Measurements from ENCODE around the gene SLC9A9. TPM values are rescaled to one million over a fixed set of nuclear protein-coding genes. Genes with fewer than 3 reads are reported as not detected.

Gene SLC9A9
- total RNA-seq, 2 donors from 2014 or later, result 23.6 to 31.0 TPM

DNA sequence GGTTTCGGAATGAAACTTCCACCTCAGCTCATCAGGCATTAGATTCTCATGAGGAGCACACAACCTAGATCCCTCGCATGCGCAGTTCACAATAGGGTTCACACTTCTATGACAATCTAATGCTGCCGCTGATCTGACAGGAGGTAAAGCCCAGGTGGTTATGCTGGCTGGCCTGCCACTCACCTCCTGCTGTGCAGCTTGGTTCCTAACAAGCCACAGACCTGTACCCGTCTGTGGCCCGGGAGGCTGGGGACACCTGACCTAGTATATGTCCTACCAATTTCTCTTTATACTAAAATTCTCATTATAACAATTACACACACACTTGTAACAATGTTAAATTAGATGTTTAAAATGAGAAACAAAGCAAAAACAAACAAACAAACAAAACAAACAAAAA, 172.2 kb downstream of the SLC9A9 start:
- no peak for DNase-seq (ENCODE audit: low spot score)
- 96% methylated on average over 6 of the region's 6 CpGs for WGBS
- intact Hi-C loops (cut with DNase I), result no loop called here

GRCh38 chr3:143674100-143674968, 173.9 kb downstream of the SLC9A9 start:
- 30% methylated on average over 10 of the region's 10 CpGs for WGBS
- Histone ChIP-seq H3K9me3 (no peaks in the 10 kb centered on the region), H3K36me3 (no peaks in the 10 kb centered on the region), H3K27ac (no peak overlapping the region), H3K4me3 (no peak overlapping the region), H3K27me3 (replicated peaks; ENCODE audit: insufficient read depth) (no peaks in the 10 kb centered on the region), H3K4me1 (replicated peaks) (no peaks in the 10 kb centered on the region)
- DNase-seq (ENCODE audit: low spot score), result peak; percentile 55
- no peak for TF ChIP-seq POLR2A (IDR thresholded peaks at IDR 0.05)
- peak; percentile 9 for TF ChIP-seq POLR2AphosphoS5 (IDR thresholded peaks at IDR 0.05)
- TF ChIP-seq, protein P1, sequence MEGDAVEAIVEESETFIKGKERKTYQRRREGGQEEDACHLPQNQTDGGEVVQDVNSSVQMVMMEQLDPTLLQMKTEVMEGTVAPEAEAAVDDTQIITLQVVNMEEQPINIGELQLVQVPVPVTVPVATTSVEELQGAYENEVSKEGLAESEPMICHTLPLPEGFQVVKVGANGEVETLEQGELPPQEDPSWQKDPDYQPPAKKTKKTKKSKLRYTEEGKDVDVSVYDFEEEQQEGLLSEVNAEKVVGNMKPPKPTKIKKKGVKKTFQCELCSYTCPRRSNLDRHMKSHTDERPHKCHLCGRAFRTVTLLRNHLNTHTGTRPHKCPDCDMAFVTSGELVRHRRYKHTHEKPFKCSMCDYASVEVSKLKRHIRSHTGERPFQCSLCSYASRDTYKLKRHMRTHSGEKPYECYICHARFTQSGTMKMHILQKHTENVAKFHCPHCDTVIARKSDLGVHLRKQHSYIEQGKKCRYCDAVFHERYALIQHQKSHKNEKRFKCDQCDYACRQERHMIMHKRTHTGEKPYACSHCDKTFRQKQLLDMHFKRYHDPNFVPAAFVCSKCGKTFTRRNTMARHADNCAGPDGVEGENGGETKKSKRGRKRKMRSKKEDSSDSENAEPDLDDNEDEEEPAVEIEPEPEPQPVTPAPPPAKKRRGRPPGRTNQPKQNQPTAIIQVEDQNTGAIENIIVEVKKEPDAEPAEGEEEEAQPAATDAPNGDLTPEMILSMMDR (IDR thresholded peaks at IDR 0.05), result peak; percentile 48 to 82 (median 66)
- intact Hi-C loops (cut with DNase I), result loop anchor here (2.0 kb wide), 1 partner anchor 554 kb away; no protein-coding TSS in a partner anchor

More for the DNA sequence above, 172.2 kb downstream of the SLC9A9 start:
- Histone ChIP-seq H3K27me3 (replicated peaks; ENCODE audit: insufficient read depth) (no peaks in the 10 kb centered on the region), H3K27ac (no peak overlapping the region), H3K36me3 (no peaks in the 10 kb centered on the region), H3K4me1 (replicated peaks) (no peaks in the 10 kb centered on the region), H3K4me3 (no peak overlapping the region), H3K9me3 (no peaks in the 10 kb centered on the region)
- TF ChIP-seq, protein P1 (IDR thresholded peaks at IDR 0.05), result no peak
- TF ChIP-seq POLR2AphosphoS5 (IDR thresholded peaks at IDR 0.05) (no peak), POLR2A (IDR thresholded peaks at IDR 0.05) (no peak)

DNA sequence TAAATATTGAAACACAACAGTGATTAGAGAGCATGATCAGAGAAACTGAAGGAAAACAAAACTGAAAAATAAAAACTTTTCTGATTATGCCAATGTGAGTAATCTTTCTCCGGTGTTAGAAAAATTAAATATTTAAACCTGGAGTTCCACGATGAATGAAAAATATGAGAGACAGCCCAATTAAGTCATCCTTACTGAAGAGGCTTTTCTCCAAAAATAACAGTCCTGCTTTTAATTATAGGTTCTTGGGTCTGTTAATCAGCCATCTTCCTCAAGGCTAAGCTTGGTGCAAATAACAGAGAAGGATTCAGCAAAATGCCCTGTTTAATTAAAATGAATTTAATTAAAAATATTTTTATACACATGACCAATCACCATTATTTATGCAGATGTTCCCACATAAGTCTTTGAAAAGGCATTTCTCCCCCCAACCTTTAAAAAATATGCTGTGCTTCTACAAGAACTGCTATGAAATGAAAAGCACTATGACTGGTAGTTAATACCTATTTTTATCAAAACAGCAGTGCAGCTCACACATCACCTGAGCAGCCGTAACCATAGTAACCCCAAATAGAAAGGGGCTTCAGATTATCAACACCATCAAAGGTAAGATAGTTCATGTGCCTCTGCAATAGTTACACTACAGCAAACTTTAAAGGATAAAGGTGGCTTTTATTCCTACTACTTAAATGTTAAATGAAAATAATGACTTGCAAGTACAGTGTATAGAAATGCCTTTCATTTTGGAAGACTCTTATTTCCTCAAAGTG, 175.7 kb downstream of the SLC9A9 start:
- no peak for DNase-seq (ENCODE audit: low spot score)
- H3K4me3 ChIP-seq, result no peak overlapping the region
- no peaks in the 10 kb centered on the region for H3K4me1 ChIP-seq (replicated peaks)
- intact Hi-C loops (cut with DNase I), result no loop called here
- H3K27ac ChIP-seq, result no peak overlapping the region
- TF ChIP-seq POLR2AphosphoS5 (IDR thresholded peaks at IDR 0.05) (no peak), POLR2A (IDR thresholded peaks at IDR 0.05) (no peak)
- TF ChIP-seq, protein P1 (IDR thresholded peaks at IDR 0.05), result no peak
- H3K9me3 ChIP-seq, result no peaks in the 10 kb centered on the region
- WGBS, result 82% methylated on average over 3 of the region's 3 CpGs
- no peaks in the 10 kb centered on the region for H3K36me3 ChIP-seq
- no peaks in the 10 kb centered on the region for H3K27me3 ChIP-seq (replicated peaks; ENCODE audit: insufficient read depth)

DNA sequence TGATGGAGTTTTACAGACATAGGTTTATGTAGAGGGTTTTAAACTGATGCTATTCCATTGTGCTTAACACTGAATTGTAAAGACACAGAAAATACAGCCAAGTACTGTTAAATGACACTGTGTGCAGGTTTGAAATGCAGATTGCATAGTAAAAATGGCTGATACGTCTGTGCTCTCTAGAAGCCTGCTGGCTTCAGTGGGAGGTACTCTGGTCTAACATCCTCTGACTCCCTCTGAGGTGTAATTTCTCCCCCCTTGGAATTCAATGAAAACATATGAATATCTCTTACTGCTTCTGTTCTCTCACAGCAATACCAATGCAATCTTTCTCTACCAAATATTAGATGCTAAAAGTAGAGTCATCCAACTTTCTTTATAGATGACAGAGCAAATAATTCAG, 176.6 kb downstream of the SLC9A9 start:
- Histone ChIP-seq H3K9me3 (no peaks in the 10 kb centered on the region), H3K36me3 (no peaks in the 10 kb centered on the region), H3K4me3 (no peak overlapping the region), H3K27me3 (replicated peaks; ENCODE audit: insufficient read depth) (no peaks in the 10 kb centered on the region), H3K4me1 (replicated peaks) (no peaks in the 10 kb centered on the region), H3K27ac (no peak overlapping the region)
- 29% methylated on average over 1 of the region's 1 CpG for WGBS
- DNase-seq (ENCODE audit: low spot score), result no peak
- TF ChIP-seq POLR2AphosphoS5 (IDR thresholded peaks at IDR 0.05) (no peak), POLR2A (IDR thresholded peaks at IDR 0.05) (no peak)
- TF ChIP-seq, protein P1 (IDR thresholded peaks at IDR 0.05), result no peak
- intact Hi-C loops (cut with DNase I), result no loop called here

Data from prostate gland (tissue), 2 donors.